GM18867 (cell line): Measurements from ENCODE around the gene RBPJ.

Experiments used
- ATAC-seq: cut with Tn5 transposase; IDR thresholded peaks from one replicate; pipeline ENCODE4 v1.9.1; 2021; ENCODE audit warnings: mild to moderate bottlenecking, moderate library complexity; ENCODE audit not compliant: unreplicated experiment

The RBPJ gene

DNA sequence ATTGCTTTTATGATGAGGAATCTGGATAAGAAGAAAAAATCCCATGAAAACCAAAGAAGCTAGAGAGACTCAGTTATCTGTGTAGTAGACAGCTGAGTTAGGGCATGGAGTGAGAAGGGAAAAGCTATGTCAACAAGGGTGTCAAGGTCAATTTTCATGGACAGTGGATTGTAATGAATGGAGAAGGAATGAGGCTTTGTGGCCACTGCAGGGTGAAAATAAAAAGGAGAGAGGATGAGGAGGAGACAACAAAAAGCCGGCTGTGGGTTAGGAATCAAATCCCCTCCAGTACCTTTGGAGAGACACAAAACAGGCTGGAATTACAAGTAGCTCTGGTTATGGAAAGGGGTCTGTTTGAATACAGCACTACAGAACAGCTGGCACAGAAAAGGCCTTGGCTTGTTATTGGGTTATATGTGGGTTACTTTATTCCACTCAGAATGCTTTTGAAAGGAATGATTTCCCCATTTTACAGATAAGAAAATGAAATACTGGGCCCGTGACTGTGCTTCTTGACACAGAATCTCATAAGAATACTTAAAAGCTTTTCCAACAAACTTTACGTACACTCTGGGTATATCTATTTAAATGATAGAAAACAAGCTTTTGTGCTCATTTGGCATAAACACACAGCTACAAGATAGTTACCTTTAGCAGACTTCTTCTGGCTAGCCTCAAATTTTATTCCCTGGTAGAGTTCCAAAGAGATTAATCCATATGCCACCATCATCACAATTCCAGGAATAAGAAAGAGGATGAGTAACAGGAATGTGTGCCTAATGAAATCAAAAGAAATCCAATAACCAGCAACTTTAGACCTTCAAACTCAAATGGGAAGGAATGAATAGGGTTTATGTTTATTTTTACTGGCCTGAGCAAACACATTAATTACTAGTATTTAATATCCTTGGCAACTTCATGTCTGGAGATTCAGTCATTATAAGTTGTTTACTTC lies 162.0 kb downstream of the RBPJ start:
- no peak for ATAC-seq

DNA sequence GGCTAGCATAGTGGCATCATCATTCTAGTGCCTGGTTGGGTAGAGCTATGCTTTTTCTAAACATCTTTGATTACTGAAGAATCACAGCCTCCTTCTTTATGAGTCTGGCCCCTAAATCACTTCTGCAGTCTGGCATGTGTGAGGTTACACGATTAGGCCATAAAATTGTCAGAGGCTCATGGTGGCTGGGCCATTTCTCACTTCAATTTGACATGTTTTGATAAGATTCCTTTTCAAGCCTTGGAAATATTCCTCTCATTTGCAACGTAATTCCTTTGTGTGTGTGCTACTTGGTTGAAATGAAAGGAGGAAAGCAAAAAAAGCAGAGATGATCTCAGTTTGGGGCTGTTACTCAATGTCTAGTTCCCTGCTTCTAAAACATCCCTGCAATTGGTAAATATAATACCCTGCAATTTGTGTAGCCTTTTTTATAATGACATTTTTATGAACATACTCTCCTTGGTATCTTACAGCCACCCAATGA lies 163.3 kb downstream of the RBPJ start:
- no peak for ATAC-seq

DNA sequence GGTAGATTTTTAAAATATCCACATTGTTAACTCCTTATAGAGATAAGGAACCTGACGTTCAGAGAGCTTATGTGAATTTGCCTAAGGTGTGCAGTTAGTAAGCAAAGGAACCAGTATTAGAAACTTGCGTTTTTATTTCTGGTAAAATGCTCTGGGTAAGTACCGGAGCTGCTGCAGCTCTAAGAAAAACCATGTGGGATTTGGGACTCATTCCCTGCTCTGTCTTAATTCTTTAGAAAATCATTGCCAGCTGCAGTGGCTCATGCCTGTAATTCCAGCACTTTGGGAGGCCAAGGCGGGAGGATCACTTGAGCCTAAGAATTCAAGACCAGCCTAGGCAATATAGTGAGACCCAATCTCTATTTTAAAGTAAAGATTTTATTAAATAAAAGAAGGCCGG lies 163.7 kb downstream of the RBPJ start:
- ATAC-seq = no peak
